Activated naive CD4-positive, alpha-beta T cell treated with anti-CD3 and anti-CD28 coated beads, Interleukin-2, amount 50 U/mL, for 72 hours (primary cell): ENCODE data around the gene COL9A3. TPM values are rescaled to one million over a fixed set of nuclear protein-coding genes. Genes with fewer than 3 reads are reported as not detected.

ENCODE experiments used
- ATAC-seq, 2 donors: fragments of 150-1000 bp; cut with Tn5 transposase; 2 replicates each; pipeline ENCODE4 v1.10.0; 2021; ENCODE audit warnings: mild to moderate bottlenecking in 2 of 2, moderate library complexity in 2 of 2
- DNase-seq, 2 donors: peaks; one replicate each; pipeline ENCODE4 v3.0.0; 2021 to 2022; ENCODE audit warnings: low spot score in 2 of 2
- H3K27ac Mint-ChIP-seq, 2 donors: one replicate each; pipeline ENCODE4 v1.8.0; 2022; ENCODE audit warnings: mild to moderate bottlenecking in 2 of 2, mixed read lengths in 2 of 2
- H3K36me3 Mint-ChIP-seq, 2 donors: one replicate each; pipeline ENCODE4 v1.8.0; 2022; ENCODE audit warnings: mixed read lengths in 2 of 2
- H3K9me3 Mint-ChIP-seq, 2 donors: one replicate each; pipeline ENCODE4 v1.8.0; 2022; ENCODE audit warnings: mixed read lengths in 2 of 2
- total RNA-seq, 2 donors: library from RNA; stranded (reverse); gene quantifications; one replicate each; pipeline ENCODE4 v1.2.3, GENCODE V29; 2022

Gene COL9A3
- total RNA-seq = not detected

DNA sequence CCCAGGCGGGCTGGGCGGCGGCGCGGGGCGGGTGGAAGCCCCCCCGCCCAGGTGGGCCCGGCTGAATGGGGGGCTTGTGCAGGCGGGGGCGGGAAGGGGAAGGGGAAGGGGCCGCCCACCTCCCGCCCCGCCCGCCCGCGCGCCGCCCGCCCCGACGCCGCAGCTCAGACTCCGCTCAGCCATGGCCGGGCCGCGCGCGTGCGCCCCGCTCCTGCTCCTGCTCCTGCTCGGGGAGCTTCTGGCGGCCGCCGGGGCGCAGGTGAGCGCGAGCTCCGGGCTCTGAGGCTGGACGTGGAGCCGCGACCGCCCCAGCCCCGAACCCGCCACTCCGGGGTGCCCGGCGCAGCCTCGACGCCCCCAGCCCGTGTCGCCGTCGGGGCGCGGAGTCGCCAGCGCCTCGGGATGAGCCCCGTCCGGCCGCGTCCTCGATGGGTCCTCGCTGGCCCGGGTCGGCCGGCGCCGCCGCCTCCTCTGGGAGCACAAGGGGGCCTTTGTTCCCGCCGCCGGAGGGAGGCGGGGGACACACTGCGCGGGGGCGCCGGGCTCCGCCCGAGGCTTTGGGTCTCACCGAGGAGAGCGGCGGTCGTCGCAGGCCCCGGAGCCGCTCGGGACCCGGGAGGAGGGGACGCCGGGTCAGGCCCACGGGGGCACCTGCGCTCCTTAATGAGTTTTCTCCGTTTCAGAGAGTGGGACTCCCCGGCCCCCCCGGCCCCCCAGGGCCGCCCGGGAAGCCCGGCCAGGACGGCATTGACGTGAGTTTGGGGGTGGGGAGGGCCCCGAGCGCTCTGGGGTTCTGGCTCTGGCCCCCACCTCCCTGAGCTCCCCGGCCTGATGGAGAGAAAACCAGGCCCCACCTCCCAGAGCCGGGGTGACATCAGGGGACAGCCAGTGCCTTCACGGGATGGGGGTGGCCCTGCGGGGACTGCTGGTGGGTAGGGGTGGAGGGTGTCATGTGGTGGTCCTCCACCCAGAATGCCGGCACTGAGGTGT, at the start of gene COL9A3:
TSS of gene COL9A3 (plus strand) at position 167 of the 990 bp plus-strand sequence. CDS start at position 182, 15 bp downstream.
- Mint-ChIP-seq H3K9me3 (no peaks in the 10 kb centered on the region), H3K27ac (no peak within 1 kb of the TSS), H3K36me3 (no peaks in the 10 kb centered on the region)
- ATAC-seq = peak in 1 of 2 donors; percentile 37
- DNase-seq = no peak

GRCh38 chr20:62768234-62768546, 48.7 kb upstream of the COL9A3 start:
- no peaks in the 10 kb centered on the region for H3K9me3 Mint-ChIP-seq
- no peaks in the 10 kb centered on the region for H3K36me3 Mint-ChIP-seq
- peak overlapping the region in 1 of 2 donors; percentile 3 for H3K27ac Mint-ChIP-seq
- DNase-seq (no peak), ATAC-seq (no peak)

DNA sequence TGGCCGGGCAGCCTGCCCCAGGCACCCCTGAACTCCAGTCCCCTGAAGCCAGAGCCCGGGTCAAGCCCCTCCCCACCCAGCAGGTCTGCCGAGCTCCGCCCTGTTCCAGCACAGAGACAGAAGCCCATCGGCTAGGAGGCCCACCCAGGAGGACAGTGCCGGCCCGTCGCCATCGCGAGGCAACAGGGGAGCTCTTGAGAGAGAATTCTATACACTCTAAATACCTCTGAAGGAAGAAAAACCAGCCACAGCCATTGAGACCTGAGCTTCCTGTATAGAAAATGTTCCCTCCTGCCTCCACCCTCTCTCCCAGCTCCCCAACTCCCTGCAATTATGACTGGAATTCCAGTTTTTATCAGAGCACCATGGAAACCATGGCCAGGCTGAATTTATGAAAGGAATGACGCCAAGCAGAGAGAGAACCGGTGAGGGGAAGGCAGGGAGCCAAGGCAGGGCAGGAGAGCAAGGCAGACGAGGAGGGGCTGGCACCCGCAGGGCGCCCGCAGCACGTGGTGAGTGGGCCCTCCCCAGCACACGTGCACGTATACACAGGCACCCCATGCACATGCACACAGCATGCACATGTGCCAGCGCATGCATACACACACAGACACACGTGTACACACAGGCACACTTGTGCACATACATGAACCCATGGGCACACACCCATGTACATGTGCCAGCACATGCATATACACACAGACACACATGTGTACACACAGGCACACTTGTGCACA, 48.1 kb upstream of the COL9A3 start:
- no peaks in the 10 kb centered on the region for H3K9me3 Mint-ChIP-seq
- peak overlapping the region in 1 of 2 donors; percentile 3 for H3K27ac Mint-ChIP-seq
- DNase-seq (no peak), ATAC-seq (no peak)
- H3K36me3 Mint-ChIP-seq = no peaks in the 10 kb centered on the region

DNA sequence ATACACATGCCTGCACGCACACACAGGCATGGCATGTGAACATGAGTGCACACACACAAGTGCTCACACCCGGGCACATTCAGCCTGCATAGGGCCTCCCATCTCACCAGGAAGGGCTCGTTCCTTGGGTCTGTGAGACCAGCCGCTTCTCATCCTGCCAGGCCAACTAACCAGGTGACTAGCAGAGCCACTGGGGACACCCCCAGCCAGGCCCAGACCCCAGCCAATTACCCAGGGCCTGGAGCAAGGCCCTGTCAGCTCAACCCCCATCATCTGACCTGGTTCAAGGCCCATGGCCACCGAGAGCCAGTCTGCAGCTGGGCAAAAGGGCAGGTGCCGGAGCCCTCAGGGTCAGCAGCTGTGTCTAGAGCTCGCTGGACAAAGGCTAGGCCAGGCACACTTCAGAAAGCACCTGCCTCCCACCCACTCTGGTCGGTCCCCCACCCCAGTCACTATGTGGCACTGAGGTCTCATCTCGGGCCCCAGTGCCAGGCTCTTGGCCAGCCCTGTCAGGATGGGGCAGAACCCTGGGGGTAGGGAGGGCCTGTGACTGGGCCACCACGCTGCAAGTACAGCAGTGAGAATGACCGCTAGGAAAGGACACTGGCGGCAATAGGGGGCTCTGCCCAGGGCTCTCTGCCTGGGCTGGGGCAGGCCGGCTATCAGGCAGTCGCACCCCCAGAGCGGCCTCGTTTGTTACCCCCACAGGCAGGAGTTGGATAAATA, 47.3 kb upstream of the COL9A3 start:
- no peaks in the 10 kb centered on the region for H3K36me3 Mint-ChIP-seq
- H3K9me3 Mint-ChIP-seq = no peaks in the 10 kb centered on the region
- no peak overlapping the region for H3K27ac Mint-ChIP-seq
- no peak for DNase-seq
- ATAC-seq = no peak

GRCh38 chr20:62770111-62770910, 46.5 kb upstream of the COL9A3 start:
- DNase-seq (no peak), ATAC-seq (no peak)
- Mint-ChIP-seq H3K27ac (no peak overlapping the region), H3K36me3 (no peaks in the 10 kb centered on the region), H3K9me3 (no peaks in the 10 kb centered on the region)

GRCh38 chr20:62770916-62771315, 45.9 kb upstream of the COL9A3 start:
- no peaks in the 10 kb centered on the region for H3K9me3 Mint-ChIP-seq
- no peak for ATAC-seq
- no peak overlapping the region for H3K27ac Mint-ChIP-seq
- no peak for DNase-seq
- no peaks in the 10 kb centered on the region for H3K36me3 Mint-ChIP-seq

DNA sequence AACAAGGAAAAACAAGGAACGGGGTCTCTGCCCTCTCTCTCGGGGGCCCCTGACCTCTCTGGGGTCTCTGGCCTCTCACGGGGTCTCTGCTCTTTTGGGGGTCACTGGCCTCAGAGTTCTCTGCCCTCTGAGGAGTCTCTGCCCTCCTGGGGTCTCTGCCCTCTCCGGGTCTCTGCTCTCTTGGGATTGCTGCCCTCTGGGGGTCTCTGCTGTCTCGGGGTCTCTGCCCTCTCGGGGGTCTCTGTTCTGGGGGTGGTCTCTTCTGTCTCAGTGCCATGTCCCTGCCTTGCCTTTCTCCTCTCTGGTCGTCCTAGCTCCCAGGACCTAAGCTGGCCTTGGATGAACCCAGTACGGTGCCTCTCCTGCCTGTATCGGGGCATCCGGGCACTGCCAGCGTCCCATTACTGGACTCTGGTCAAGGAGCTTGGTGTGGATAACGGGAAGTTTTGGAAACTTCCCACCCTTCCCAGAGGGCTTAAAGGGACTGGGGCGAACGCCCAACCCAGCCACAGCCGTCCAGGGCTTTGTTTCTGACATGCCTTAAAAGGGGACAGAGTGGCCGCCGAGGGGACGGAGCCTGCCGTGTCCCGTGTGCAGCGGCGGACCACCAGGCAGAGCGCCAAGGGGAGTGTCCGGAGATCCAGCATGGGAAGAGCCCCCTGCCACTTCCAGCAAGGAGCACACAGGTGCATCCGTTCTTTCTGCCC, 45.3 kb upstream of the COL9A3 start:
- H3K9me3 Mint-ChIP-seq = no peaks in the 10 kb centered on the region
- H3K27ac Mint-ChIP-seq = peak overlapping the region in 1 of 2 donors; percentile 37
- ATAC-seq = no peak
- no peak for DNase-seq
- H3K36me3 Mint-ChIP-seq = no peaks in the 10 kb centered on the region

DNA sequence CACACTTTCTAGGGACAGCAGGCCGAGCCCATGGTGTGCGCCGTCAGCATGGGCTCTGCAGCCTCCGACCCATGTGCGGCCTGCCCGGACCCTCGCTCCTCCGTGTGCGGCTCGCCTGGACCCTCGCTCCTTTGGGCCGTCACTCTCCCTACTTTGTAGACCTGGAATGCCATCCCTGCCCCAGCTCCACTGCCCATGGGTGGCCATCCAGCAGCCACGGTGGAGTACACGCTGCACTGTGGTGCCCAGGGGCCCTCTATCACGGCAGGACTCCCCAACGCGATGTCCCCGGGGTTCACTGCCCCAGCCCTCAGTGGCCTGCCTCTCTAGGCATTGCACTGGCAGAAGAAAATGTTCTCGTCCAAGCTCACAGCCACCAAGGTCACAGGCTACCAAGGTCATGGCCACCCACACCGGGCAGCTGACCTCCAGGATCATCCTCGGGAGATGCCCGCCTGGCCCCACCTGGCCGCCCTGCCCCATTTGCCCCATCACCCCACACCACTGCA, 44.7 kb upstream of the COL9A3 start:
- Mint-ChIP-seq H3K9me3 (peaks cover 0 to 4% of the 10 kb centered on the region in 2 donors), H3K36me3 (no peaks in the 10 kb centered on the region), H3K27ac (no peak overlapping the region)
- ATAC-seq (no peak), DNase-seq (no peak)

- H3K27ac Mint-ChIP-seq = no peak overlapping the region
- no peak for DNase-seq
- peaks cover 0 to 5% of the 10 kb centered on the region in 2 donors for H3K9me3 Mint-ChIP-seq
- H3K36me3 Mint-ChIP-seq = no peaks in the 10 kb centered on the region
- no peak for ATAC-seq
Measured at GRCh38 chr20:62772619-62772989, 44.2 kb upstream of the COL9A3 start.

DNA sequence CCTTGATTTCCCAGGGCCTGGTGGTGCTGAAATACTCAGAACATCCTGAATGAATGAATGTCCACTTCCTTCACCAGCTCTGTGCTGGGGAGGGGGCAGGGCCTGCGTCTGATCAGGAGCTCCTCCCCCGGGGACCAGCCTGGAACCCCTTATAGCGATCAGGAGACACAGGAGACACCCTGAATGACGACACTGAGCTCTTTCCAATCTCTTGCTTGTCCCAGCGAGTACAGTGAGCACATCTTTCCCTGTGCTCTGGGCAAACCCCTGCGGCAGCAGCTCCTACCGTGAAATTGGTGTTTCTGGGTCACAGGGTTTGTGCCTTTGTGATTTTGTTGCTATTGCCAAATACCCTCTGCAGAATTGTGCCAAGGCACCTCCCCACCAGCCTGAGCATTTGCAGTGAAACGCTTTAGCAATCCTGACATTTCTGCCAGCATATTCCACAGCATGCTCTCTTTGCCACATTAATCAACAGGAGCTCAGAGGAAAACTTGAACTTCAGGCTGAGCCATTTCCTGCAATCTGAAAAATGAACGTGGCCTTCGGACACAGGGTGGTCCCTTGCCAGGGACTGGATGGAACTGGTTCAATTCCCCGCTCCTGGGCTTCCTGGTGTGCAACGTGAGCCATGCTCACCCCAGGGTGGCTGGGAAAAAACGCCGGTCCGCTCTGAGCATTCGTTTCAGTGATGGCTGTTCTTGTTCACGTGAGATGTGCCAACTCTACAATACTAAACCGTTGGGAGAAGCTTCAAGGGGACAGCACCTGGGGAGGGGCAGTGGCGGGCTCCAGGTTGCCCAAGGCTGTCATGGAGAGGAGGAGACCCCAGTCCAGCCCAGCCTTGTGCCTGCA, 43.6 kb upstream of the COL9A3 start:
- H3K9me3 Mint-ChIP-seq = peaks cover 0 to 5% of the 10 kb centered on the region in 2 donors
- H3K27ac Mint-ChIP-seq = peak overlapping the region in 1 of 2 donors; percentile 62
- ATAC-seq (no peak), DNase-seq (no peak)
- no peaks in the 10 kb centered on the region for H3K36me3 Mint-ChIP-seq

GRCh38 chr20:62773845-62774714, 42.8 kb upstream of the COL9A3 start:
- Mint-ChIP-seq H3K27ac (peak overlapping the region in 1 of 2 donors; percentile 97), H3K9me3 (peaks cover 0 to 5% of the 10 kb centered on the region in 2 donors)

DNA sequence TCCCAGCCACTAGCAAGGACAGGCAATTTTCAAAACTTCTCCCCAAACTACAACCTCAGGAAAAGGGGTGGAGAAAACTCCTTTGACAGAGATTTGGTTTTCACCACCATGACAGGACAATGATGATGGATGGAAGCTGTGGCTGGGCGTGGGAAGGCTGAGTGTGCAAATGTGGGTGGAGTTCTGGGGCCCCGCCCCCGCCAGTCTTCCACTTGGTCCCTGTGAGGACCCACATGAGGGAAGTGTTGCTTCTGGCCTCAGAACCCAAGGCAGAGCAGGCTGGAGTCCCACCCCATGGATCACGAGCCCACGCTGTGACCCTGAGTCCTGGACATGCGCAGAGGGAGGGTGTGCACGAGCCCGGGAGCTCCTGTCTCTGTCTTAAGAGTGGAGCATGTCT, 42.1 kb upstream of the COL9A3 start:
- no peak for ATAC-seq
- H3K27ac Mint-ChIP-seq = peak overlapping the region; percentile 19 to 97
- peaks cover 0 to 5% of the 10 kb centered on the region in 2 donors for H3K9me3 Mint-ChIP-seq
- no peaks in the 10 kb centered on the region for H3K36me3 Mint-ChIP-seq
- DNase-seq = no peak

More at GRCh38 chr20:62773845-62774714, 42.8 kb upstream of the COL9A3 start:
- no peaks in the 10 kb centered on the region for H3K36me3 Mint-ChIP-seq
- DNase-seq (no peak), ATAC-seq (no peak)

GRCh38 chr20:62775206-62775605, 41.6 kb upstream of the COL9A3 start:
- ATAC-seq = no peak
- peak overlapping the region in 1 of 2 donors; percentile 97 for H3K27ac Mint-ChIP-seq
- H3K9me3 Mint-ChIP-seq = peaks cover 0 to 5% of the 10 kb centered on the region in 2 donors
- no peak for DNase-seq
- no peaks in the 10 kb centered on the region for H3K36me3 Mint-ChIP-seq
